NT2/D1 (cell line): ENCODE results near the gene TMEM126B.

Experiments used
- DNase-seq: peaks from one replicate; pipeline ENCODE4 v3.0.0-alpha.2; 2011; ENCODE audit warnings: low read depth, low spot score
- H3K27me3 ChIP-seq: 2 replicates; pipeline ENCODE4 v1.6.0; 2011; ENCODE audit warnings: mild to moderate bottlenecking; ENCODE audit not compliant: insufficient read length, insufficient read depth
- H3K36me3 ChIP-seq: 2 replicates; pipeline ENCODE4 v1.6.1; 2011; ENCODE audit warnings: mild to moderate bottlenecking, low read length, mixed read lengths; ENCODE audit not compliant: insufficient read depth, insufficient read length
- H3K4me1 ChIP-seq: 2 replicates; pipeline ENCODE4 v1.5.1; 2011; ENCODE audit not compliant: insufficient read depth, insufficient read length
- H3K4me3 ChIP-seq: 2 replicates; pipeline ENCODE4 v1.5.1; 2011; ENCODE audit warnings: low read depth; ENCODE audit not compliant: insufficient read length
- H3K9ac ChIP-seq: 2 replicates; pipeline ENCODE4 v1.6.0; 2011; ENCODE audit warnings: low read depth; ENCODE audit not compliant: insufficient read length
- H3K9me3 ChIP-seq: 2 replicates; pipeline ENCODE4 v1.5.1; 2011; ENCODE audit warnings: mild to moderate bottlenecking, low read length; ENCODE audit not compliant: insufficient read depth
- SUZ12 ChIP-seq: IDR thresholded peaks from 2 replicates; pipeline ENCODE4 v1.6.1; 2011; ENCODE audit not compliant: insufficient read length, insufficient read depth; ENCODE audit errors: extremely low read depth
- YY1 ChIP-seq: IDR thresholded peaks from 2 replicates; pipeline ENCODE4 v1.6.1; 2011; ENCODE audit not compliant: insufficient read length, insufficient read depth
- ZNF274 ChIP-seq: IDR thresholded peaks from 2 replicates; pipeline ENCODE4 v1.6.1; 2011; ENCODE audit warnings: mild to moderate bottlenecking, low read depth, low read length

TMEM126B gene

DNA sequence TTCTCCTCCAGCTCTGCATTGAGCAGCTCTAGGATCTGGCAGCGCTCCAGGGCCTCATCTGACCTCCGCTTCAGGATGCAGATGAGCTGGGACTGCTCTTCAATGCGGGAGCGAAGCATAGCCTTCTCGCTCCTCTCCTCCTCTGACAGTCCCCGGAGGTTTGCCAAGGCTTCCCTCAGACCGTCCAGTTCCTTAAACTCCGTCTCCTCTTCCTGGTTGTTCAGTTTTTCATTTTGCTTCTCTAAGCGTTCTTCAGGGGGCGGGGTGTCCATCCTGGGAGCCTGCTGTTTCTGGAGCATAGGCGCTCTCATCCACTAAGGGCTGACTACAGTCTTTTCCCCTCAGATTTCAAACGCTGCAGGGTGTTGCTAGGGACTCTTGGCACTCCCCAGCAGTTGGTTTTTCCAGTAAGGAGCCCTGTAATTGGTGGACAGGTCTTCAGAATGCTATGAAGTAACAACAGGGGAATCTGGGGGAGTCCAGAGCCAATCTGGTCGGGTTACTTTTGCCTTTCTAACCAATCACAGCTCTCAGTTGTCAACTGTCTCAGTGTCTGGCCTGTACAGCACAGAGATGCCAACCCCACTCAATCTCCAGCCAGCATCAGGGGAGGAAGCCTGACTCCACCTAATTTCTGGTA is 57.5 kb downstream of the TMEM126B start, which contains the start of gene CCDC89:
Gene CCDC89, minus strand, starts transcription at position 376 of the 640 bp plus-strand sequence. Its CDS starts 65 bp downstream, at position 311.
- Histone ChIP-seq H3K9me3 (no peaks in the 10 kb centered on the region), H3K27me3 (no peaks in the 10 kb centered on the region), H3K36me3 (no peaks in the 10 kb centered on the region), H3K9ac (peak within 1 kb of the TSS; percentile 21), H3K4me1 (no peaks in the 10 kb centered on the region), H3K4me3 (no peak within 1 kb of the TSS)
- no peak for DNase-seq
- TF ChIP-seq SUZ12, result no peak
- no peak for TF ChIP-seq YY1
- TF ChIP-seq ZNF274, result no peak
